GM18951 (cell line): ENCODE measurements around the gene COBLL1.

Experiments used
- POLR2A ChIP-seq: IDR thresholded peaks from 4 replicates; pipeline ENCODE4 v1.6.1; 2011; ENCODE audit warnings: mild to moderate bottlenecking; ENCODE audit not compliant: insufficient read length, insufficient read depth; ENCODE audit errors: extremely low read depth
- in situ Hi-C: fragments of 300-500 bp; cut with MboI; formaldehyde crosslinking; loops from one replicate; pipeline ENCODE4 v1.12.0; 2022; ENCODE audit warnings: low sequenced_read_pairs, mixed read lengths, inconsistent platforms; ENCODE audit not compliant: unreplicated experiment

Gene COBLL1

DNA sequence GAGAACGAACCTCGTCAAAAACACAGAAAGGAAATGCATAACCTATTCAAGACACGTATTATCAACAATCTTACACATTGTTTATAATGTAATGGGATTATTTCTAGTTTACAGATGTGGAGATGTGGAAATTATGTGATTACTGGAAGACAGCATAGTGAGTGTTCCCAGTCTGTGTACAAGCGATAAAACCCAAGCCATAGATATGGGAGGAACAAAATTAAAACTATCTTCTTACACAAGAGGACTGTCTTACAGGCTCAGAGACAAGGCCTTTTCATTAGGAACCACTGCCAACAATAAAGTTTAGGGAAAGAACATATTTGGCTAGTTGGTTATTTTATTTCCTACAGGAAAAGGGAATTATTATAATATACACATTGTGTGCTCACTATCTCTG, 20.3 kb downstream of the COBLL1 start:
- in situ Hi-C loops = no loop called here

DNA sequence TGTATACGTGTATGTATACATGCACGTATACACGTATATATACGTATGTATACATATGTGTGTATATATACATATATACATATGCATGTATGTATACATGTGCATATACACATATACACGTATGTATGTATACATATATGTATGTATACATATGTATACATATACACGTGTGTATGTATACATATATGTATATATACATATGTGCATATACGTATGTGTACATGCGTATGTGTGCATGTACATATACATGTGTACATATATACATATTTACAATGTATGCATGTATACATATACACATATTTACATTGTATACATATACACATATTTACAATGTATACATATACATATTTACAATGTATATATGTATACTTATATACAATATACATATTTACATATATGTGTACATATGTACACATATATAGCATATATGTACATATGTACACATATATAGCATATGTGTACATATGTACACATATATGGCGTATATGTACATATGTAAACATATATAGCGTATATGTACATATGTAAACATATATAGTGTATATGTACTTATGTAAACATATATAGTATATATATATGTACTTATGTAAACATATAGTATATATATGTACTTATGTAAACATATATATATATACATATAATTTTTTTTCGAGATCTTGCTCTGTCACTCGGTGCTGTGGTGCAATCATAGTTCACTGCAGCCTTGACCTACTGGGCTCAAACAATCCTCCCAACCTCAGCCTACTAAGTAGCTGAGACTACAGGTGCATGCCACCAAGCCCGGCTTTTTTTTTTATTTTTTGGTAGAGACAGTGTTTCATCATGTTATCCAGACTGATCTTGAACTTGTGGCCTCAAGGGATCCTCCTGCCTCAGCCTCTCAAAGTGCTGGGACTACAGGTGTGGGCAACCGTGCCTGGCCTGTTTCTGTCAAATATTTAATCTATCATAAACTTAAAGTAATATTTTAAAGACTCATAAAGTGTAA, 23.2 kb downstream of the COBLL1 start:
- no peak for TF ChIP-seq POLR2A
- in situ Hi-C loops = no loop called here

More for the DNA sequence above, 20.3 kb downstream of the COBLL1 start:
- no peak for TF ChIP-seq POLR2A

GRCh38 chr2:164816900-164817299, 24.7 kb downstream of the COBLL1 start:
- TF ChIP-seq POLR2A = no peak
- in situ Hi-C loops = no loop called here

DNA sequence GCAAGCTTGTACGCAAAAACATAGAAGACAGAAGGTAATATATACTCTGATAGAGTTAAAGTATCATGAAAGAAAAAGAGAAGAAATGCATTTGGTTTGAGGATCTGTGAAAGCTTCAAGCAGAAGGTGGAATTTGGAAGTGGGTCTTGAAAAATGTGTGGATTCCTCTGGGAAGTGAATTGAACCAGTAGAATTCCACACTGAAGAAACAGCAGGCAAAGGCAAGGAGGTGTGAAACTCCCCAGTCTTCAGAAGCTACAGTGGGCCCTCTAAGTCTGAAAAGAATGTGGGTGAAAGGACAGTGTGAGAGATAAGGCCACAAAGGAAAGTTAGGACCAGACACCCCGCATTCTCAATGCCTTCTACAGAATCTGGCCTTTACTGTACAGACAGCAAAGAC, 25.6 kb downstream of the COBLL1 start:
- in situ Hi-C loops = no loop called here
- TF ChIP-seq POLR2A = no peak

GRCh38 chr2:164815071-164815793, 26.4 kb downstream of the COBLL1 start:
- no peak for TF ChIP-seq POLR2A
- in situ Hi-C loops = no loop called here

GRCh38 chr2:164813535-164813934, 28.1 kb downstream of the COBLL1 start:
- in situ Hi-C loops = no loop called here
- TF ChIP-seq POLR2A = no peak

DNA sequence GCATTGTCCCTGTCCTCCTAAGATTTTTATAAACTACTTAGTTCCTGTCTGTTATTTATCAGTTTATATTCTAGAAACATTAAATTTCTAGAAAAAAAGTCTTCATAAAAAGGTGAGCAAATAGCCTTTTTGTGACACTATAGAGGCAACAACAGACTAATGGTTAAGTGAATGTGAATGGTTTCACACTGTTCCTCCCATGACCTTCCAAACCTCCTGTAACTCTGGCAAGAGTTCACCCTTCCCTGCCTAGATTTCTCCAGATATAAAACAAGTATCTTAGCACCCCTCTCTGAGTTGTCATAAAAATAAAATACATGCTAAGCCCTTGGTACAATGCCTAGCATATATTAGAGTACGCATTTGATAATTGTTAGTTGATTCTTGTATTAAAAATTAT, 29.2 kb downstream of the COBLL1 start:
- in situ Hi-C loops = no loop called here
- no peak for TF ChIP-seq POLR2A

DNA sequence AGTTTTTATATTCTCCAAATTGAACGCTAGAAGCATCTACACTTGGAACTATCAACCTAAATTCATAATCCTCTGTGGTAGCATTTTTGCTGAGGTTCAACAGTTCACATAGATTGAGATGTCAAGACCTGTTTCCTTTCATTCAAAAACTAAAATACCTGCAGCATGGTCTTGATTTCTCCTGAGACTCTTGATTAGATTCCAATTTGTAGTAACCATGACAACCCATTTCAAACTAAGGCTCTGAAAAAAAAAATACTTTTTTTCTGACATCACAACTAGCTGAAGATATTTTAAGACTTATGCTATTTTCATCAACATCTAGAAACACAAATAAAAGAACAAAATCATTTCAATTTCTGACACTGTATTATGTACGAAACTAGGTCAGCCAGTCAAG, 29.8 kb downstream of the COBLL1 start:
- TF ChIP-seq POLR2A = no peak
- in situ Hi-C loops = no loop called here

GRCh38 chr2:164810843-164811242, 30.8 kb downstream of the COBLL1 start:
- in situ Hi-C loops = no loop called here
- TF ChIP-seq POLR2A = no peak

GRCh38 chr2:164808776-164809175, 32.8 kb downstream of the COBLL1 start:
- in situ Hi-C loops = no loop called here
- TF ChIP-seq POLR2A = no peak

DNA sequence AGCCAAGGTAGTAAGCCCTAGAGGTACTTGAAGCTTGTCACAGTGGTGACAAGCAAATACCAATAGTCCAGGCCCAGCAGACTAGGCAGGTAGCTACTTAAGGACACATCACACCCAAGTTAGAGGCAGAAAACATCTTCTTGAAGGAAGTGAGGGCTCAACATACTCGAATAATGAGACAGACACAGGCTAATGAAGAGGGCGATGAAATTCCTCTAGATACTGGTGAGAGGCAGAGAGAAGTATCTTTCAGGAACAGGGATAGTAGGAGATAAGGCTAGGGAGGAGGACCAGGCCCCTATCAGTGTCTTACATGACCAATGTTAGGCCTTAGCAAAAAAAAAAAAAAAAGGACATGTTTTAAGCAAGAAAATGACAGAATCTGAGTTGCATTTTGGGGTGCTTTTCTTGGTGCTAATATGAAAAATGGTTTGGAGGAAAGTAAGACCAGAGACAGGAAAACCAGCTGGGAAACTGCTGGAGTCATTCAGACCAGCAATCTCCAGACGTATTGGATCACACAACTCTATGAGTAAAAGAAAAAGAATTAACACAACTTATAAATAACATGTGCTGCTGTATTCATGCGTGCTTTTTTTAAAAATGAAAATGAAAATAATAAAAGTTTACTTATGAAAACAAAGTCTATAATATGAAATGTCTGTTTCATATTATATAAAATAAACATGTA, 37.7 kb downstream of the COBLL1 start:
- in situ Hi-C loops = no loop called here
- TF ChIP-seq POLR2A = no peak

DNA sequence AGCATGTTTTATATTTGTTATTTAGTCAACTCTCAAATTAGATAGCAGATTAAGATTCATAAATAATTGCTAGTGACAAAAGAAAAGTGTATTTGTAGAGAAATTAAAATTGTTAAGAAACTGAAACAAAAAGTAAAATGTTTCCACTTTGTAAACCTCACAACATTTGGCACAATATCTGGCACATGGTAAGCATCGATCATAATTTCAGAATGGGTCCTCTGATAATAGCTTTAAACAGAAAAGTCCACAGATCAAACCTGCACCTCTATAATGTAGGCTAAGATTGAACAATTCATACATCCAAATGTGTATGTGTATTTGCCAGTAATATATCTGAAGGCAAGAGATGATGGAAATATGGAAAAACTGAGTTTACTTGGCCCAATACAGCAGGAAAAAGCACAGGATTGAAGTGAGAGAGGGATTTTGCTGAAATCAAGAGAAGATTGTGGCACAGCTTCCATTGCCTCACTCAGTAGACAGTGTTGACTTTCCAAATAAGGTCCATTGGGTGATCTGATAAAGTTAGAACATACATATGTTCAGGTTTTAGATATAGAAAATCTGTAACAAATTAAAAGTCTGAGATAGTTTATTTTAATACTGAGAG, 39.4 kb downstream of the COBLL1 start:
- in situ Hi-C loops = no loop called here
- TF ChIP-seq POLR2A = no peak

- TF ChIP-seq POLR2A = no peak
- in situ Hi-C loops = no loop called here
These were observed 41.1 kb downstream of the COBLL1 start for GRCh38 chr2:164800572-164800971.

GRCh38 chr2:164797627-164798026, 44.0 kb downstream of the COBLL1 start:
- TF ChIP-seq POLR2A = no peak
- in situ Hi-C loops = no loop called here
